Activated CD4-positive, alpha-beta T cell treated with anti-CD3 and anti-CD28 coated beads for 4 hours (primary cell): ENCODE measurements around the gene FAM110A.
"Not testable (repeated sequence)": the region's sequence is repeated elsewhere in the genome, so short reads cannot be mapped to it uniquely, and the experiment has no call there.

Source experiments
- DNase-seq, 2 donors: peaks; one replicate each; pipeline ENCODE4 v3.0.0-alpha.2; 2020

Gene FAM110A

DNA sequence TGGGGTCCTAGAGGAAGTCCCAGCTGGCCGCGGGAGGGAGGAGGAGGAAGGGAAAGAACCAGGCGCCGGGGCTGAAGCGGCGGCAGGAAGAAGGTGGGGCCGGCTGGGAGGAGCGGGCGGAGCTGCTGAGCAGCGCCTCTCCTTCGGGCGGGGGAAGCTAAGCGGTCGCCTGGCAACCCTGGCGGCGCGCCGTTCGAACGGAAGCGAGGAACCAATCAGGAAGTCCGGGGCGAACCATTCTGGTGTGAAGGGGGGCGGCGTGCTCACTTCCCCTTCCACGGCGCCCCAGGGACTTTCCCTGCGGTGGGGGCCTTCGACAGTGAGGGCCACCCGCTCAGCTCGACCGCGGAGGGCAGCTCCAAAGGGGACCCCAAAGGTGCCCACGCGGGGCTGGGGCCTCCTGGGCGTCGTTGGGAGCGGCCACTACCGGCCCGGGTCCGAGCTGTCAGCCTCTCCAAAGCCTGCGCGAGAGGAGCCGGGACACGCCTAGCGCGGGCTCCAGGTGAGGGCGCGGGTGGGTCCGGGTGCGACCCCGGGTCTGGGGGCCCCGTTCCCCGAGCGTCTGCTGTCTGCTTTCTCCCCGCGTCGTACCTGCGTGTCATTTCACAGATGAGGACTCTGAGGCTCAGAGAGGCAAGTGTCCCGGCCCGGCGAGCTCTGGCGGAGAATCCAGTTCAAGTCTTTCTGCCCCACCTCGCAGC, at the start of gene FAM110A:
Gene FAM110A, plus strand, starts transcription at position 266 of the 701 bp plus-strand sequence. CDS start 11,090 bp downstream, outside the sequence.
- DNase-seq, result peak; percentile 94

DNA sequence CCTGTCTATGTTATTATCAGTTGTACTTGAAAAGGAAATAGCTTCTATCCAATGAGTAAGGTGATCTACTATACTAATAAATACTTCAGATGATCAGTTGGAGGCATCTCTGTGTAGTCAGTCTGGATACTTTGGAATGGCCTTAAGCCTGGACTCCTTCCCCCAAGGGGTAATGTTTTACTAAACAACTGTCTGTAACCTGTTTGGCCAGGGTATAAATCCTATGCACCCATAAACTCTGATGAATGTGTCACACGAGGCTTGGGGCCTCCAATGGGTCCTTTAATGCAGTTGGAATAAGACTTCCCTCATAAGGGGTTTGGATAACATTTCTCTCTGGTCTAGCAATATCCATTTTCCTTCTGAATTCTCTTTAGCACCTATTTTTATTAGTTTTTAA, 45.7 kb upstream of the FAM110A start:
- no peak for DNase-seq

- DNase-seq, result no peak
Observed at GRCh38 chr20:791056-791455, 42.5 kb upstream of the FAM110A start.

DNA sequence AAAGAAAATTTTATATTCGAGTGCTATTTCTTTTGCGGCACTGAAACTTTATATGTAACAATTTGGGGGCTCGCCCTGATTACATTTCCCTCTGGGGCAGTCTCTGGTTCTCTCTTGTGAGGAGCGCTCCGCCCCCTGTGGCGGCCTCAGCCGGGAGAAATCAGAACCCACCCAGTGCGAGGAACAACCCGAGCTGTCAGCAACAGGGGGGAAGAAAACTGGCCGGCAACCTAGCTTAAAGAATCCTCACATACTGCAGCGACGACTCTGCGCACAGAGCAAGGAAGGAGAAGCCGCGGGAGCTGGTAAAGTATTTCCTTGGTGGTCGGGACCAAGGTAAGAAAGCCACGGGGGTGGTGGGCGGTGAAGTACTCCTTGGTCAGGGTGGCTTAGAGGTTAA, 41.3 kb upstream of the FAM110A start:
- DNase-seq, result no peak

GRCh38 chr20:796921-797320, 36.6 kb upstream of the FAM110A start:
- no peak for DNase-seq

DNA sequence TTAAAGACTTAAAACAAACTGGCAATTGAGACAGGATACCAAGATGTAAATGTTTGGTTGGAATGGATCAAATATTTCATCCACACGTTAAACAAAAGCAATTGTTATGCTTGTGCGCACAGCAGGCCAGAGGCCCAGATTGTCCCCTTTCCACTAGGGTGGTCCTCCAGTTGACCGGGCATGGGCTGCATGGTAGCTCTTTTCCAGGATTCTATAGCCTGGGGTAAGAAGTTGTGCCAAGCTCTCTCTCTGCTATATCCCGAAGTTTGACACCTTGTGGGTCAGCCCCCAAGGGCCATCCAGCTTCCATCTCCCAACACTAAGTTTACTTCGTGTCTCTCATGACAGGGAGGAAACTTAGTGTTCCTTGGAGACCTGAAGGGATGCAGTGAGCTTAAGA, 34.8 kb upstream of the FAM110A start:
- not testable (repeated sequence) for DNase-seq

DNA sequence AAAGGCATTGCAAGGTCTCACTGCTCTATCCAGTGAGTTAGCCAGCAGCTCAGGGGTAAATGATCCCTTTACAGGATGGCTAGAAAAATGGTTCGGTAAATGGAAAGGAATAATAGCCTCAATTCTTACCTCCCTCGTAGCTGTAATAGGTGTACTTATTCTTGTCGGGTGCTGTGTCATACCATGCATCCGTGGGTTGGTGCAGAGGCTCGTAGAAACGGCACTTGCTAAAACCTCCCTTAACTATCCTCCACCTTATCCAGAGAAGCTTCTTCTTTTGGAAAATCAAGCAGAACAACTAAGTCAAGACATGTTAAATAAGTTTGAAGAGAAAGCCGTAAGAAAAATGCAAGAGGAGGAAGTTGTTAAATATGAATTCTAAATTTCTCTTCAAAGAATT, 33.5 kb upstream of the FAM110A start:
- DNase-seq, result not testable (repeated sequence)

- DNase-seq, result no peak
Observed at GRCh38 chr20:801678-802077, 31.8 kb upstream of the FAM110A start.

GRCh38 chr20:805713-806112, 27.8 kb upstream of the FAM110A start:
- DNase-seq, result no peak

DNA sequence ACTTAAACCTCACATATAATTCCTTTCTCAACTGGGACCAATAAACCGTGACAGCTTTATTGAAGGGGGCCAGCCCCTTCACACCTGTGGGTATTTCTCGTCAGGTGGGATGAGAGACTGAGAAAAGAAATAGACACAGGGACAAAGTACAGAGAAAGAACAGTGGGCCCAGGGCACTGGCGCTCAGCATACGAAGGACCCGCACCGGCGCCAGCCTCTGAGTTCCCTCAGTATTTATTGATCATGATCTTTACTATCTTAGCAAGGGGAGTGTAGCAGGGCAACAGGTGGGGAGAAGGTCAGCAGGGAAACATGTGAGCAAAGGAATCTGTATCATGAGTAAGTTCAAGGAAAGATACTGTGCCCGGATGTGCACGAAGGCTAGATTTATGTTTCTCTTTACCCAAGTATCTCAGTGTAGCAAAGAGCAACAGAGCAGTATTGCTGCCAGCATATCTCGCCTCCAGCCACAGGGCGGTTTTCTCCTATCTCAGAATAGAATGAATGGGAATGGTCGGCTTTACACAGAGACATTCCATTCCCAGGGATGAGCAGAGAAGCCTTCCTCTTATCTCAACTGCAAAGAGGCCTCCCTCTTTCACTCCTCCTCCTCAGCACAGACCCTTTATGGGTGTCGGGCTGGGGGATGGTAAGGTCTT, 21.6 kb upstream of the FAM110A start:
- DNase-seq, result not testable (repeated sequence)

GRCh38 chr20:812435-812814, 21.1 kb upstream of the FAM110A start:
- DNase-seq, result not testable (repeated sequence)

DNA sequence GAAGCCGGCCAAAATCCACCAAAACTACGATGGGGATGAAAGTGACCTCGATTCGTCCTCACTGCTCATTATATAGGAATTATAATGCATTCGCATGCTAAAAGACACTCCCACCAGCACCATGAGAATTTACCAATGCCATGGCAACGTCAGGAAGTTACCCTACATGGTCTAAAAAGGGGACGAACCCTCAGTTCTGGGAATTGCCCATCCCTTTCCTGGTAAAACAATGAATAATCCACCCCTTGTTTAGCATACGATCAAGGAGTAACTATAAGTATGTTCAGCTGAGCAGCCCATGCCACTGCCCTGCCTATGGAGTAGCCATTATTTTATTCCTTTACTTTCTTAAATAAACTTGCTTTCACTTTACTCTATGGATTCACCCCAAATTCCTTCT, 20.1 kb upstream of the FAM110A start:
- DNase-seq, result no peak

- DNase-seq, result no peak
Observed at GRCh38 chr20:815226-815625, 18.3 kb upstream of the FAM110A start.

- DNase-seq, result peak; percentile 56 to 68
Observed at GRCh38 chr20:815914-816606, 17.5 kb upstream of the FAM110A start.

- no peak for DNase-seq
Observed at GRCh38 chr20:818001-818664, 15.4 kb upstream of the FAM110A start.

DNA sequence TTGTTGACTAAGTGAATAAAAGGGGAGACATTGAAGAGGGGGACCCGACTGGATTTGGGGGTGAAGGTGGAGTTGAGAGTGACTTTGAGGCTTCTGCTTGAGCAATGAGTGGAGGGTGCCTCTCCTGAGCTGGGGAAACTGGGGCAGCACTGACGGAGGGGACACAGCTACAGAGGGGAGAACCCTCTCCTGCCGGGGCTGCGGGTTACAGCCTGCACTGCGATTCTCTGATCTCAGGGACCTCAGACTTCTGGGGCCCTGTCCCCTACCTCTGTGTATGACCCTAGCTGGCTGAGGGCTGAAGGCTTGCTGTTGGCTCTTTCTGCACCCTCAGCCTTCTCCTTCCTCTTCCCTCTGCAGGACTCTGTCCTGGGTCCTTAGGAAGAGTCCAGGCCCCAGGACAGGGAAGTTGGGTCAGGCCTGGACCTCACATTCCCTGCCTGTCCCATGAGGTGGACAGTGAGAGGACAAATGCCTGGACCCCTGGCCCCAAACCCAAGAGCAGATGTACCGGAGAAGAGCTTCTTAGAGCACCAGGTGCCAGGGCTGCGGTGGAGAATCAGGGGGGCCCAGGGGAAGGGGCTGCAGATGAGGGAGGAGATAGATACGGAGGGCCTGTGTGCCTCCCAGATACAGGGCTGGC, 13.7 kb upstream of the FAM110A start:
- DNase-seq, result no peak

DNA sequence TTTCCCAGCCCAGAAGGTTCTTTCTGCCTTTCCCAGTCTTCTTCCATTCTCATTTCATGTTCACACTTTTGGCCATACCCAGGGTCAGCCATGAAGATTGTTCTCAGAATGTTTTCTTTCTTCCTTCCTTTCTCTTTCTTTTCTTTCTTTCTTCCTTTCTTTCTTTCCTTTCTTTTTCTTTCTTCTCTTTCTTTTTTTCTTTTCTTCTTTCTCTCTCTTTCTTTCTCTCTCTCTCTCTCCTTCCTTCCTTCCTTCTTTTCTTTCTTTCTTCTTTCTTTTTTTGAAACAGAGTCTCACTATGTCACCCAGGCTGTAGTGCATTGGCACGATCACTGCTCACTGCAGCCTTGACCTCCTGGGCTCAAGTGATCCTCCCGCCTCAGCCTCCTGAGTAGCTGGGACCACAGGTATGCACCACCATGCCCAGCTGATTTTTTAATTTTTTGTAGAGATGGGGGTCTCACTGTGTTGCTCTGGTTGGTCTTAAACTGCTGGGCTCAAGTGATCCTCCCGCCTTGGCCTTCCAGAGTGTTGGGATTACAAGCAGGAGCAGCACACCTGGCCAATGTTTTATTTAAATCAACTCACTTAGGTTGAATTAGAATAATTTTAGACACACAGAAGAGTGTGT, 13.1 kb upstream of the FAM110A start:
- DNase-seq, result no peak

- DNase-seq, result no peak
Observed at GRCh38 chr20:821046-821730, 12.3 kb upstream of the FAM110A start.

- no peak for DNase-seq
Observed at GRCh38 chr20:821731-822065, 11.8 kb upstream of the FAM110A start.

- no peak for DNase-seq
Observed at GRCh38 chr20:822651-823573, 10.6 kb upstream of the FAM110A start.

GRCh38 chr20:823574-823902, 10.0 kb upstream of the FAM110A start:
- no peak for DNase-seq
